Stomach (tissue), 4 donors: ENCODE data around the gene LAG3.

Source experiments
- CTCF ChIP-seq, 7 experiments: fragments of 450-650 bp in 4 of 7; fragments of 200-600 bp in 3 of 7; sonication (generic) in 3 of 7; IDR thresholded peaks; one replicate each; pipeline ENCODE4 v1.5.1; 2016 to 2019; ENCODE audit warnings: antibody characterized with exemption in 7 of 7, control low read depth in 2 of 7, mild to moderate bottlenecking in 1 of 7
- EP300 ChIP-seq: sonication (generic); formaldehyde crosslinking; IDR thresholded peaks from one replicate; pipeline ENCODE4 v1.6.1; 2017; ENCODE audit warnings: antibody characterized with exemption
- POLR2A ChIP-seq, 4 donors: fragments of 450-650 bp; IDR thresholded peaks; one replicate each; pipeline ENCODE4 v1.6.1; 2016; ENCODE audit warnings: antibody characterized with exemption in 4 of 4, control low read depth in 2 of 4, mild to moderate bottlenecking in 1 of 4, moderate library complexity in 1 of 4
- POLR2AphosphoS5 ChIP-seq, 3 donors: sonication (generic); formaldehyde crosslinking; IDR thresholded peaks; one replicate each; pipeline ENCODE4 v1.6.1; 2016; ENCODE audit warnings: antibody characterized with exemption in 3 of 3

DNA sequence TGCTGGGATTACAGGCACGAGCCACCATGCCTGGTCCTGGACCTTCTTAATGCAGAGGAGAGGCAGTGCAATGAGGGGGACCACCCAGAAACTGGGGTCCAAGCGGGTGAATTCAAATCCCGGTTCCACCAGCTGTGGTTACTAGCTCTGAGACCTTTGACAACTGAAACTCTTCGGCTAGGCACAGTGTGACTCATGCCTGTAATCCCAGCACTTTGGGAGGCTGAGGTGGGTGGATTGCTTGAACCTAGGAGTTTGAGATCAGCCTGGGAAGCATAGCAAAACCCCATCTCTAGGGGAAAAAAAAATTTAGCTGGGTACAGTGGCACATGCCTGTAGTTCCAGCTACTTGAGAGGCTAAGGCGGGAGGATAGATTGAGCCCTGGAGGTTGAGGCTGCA, 12.0 kb downstream of the LAG3 start:
- TF ChIP-seq POLR2A (IDR thresholded peaks at IDR 0.05), result no peak
- TF ChIP-seq CTCF (IDR thresholded peaks at IDR 0.05), result no peak
- no peak for TF ChIP-seq POLR2AphosphoS5 (IDR thresholded peaks at IDR 0.05)
- no peak for TF ChIP-seq EP300
